SK-N-SH treated with all-trans-retinoic acid at 6 μM for 48 hours (cell line): ENCODE results near the gene NAALADL2.

ENCODE experiments used
- CREB5 ChIP-seq: fragments of 250-450 bp; sonication (Bioruptor Pico); IDR thresholded peaks from 2 replicates; pipeline ENCODE4 v1.5.1; 2020; ENCODE audit warnings: low read depth, mild to moderate bottlenecking, moderate library complexity
- CSDC2 ChIP-seq: fragments of 250-450 bp; sonication (Bioruptor Pico); IDR thresholded peaks from 2 replicates; pipeline ENCODE4 v1.5.0; 2020; ENCODE audit warnings: mild to moderate bottlenecking, moderate library complexity
- CSRNP3 ChIP-seq: fragments of 250-450 bp; sonication (Bioruptor Pico); IDR thresholded peaks from 2 replicates; pipeline ENCODE4 v1.5.1; 2021; ENCODE audit warnings: mild to moderate bottlenecking, moderate library complexity
- PATZ1 ChIP-seq: fragments of 250-450 bp; sonication (Bioruptor Pico); IDR thresholded peaks from 2 replicates; pipeline ENCODE4 v1.8.0; 2020; ENCODE audit warnings: mild to moderate bottlenecking, moderate library complexity, borderline replicate concordance
- PPARA ChIP-seq: fragments of 250-450 bp; sonication (Bioruptor Pico); IDR thresholded peaks from 2 replicates; pipeline ENCODE4 v1.5.0; 2020; ENCODE audit warnings: mild to moderate bottlenecking, borderline replicate concordance
- RARB ChIP-seq: fragments of 250-450 bp; sonication (Bioruptor Pico); IDR thresholded peaks from 2 replicates; pipeline ENCODE4 v1.8.0; 2021; ENCODE audit warnings: mild to moderate bottlenecking, moderate library complexity
- SNAI2 ChIP-seq: fragments of 250-450 bp; sonication (Bioruptor Pico); IDR thresholded peaks from 2 replicates; pipeline ENCODE4 v1.5.0; 2020; ENCODE audit warnings: mild to moderate bottlenecking, moderate library complexity
- TCF4 ChIP-seq: fragments of 250-450 bp; sonication (Bioruptor Pico); IDR thresholded peaks from 2 replicates; pipeline ENCODE4 v1.8.0; 2021; ENCODE audit warnings: mild to moderate bottlenecking, moderate library complexity, borderline replicate concordance
- TOX ChIP-seq: fragments of 250-450 bp; sonication (Bioruptor Pico); IDR thresholded peaks from 2 replicates; pipeline ENCODE4 v1.8.0; 2021; ENCODE audit warnings: mild to moderate bottlenecking, moderate library complexity, borderline replicate concordance
- ZFP30 ChIP-seq: fragments of 450-650 bp; formaldehyde crosslinking; IDR thresholded peaks from 2 replicates; pipeline ENCODE4 v1.5.0; 2022; ENCODE audit warnings: mild to moderate bottlenecking, moderate library complexity
- ZNF565 ChIP-seq: fragments of 450-650 bp; formaldehyde crosslinking; conservative IDR thresholded peaks from 2 replicates; pipeline ENCODE4 v1.5.0; 2020; ENCODE audit warnings: low read depth, mild to moderate bottlenecking, moderate library complexity

- TF ChIP-seq TOX (CRISPR knock-in tag), result no peak
- TF ChIP-seq ZNF565 (CRISPR knock-in tag), result no peak
- no peak for TF ChIP-seq PATZ1
- no peak for TF ChIP-seq CSDC2 (CRISPR knock-in tag)
- no peak for TF ChIP-seq CSRNP3 (CRISPR knock-in tag)
- TF ChIP-seq CREB5 (CRISPR knock-in tag), result no peak
- no peak for TF ChIP-seq PPARA (CRISPR knock-in tag)
- TF ChIP-seq RARB (CRISPR knock-in tag), result no peak
- TF ChIP-seq TCF4, result no peak
- TF ChIP-seq ZFP30 (CRISPR knock-in tag), result no peak
- no peak for TF ChIP-seq SNAI2 (CRISPR knock-in tag)
These were observed 452.3 kb downstream of the NAALADL2 start for GRCh38 chr3:175311404-175311803.
